A549 (cell line): ENCODE results near the gene HDAC6.

ENCODE experiments used
- POLR2A ChIP-seq: IDR thresholded peaks from 2 replicates; pipeline ENCODE4 v1.6.1; 2012; ENCODE audit warnings: mild to moderate bottlenecking, low read length
- RCOR1 ChIP-seq: fragments of 150-350 bp; IDR thresholded peaks from 2 replicates; pipeline ENCODE4 v1.6.1; 2014; ENCODE audit warnings: antibody characterized with exemption, low read length, low read depth
- TF ChIP-seq, protein P1 (sequence below): fragments of 450-650 bp; IDR thresholded peaks from 2 replicates; pipeline ENCODE4 v1.6.1; 2014; ENCODE audit warnings: antibody characterized with exemption

DNA sequence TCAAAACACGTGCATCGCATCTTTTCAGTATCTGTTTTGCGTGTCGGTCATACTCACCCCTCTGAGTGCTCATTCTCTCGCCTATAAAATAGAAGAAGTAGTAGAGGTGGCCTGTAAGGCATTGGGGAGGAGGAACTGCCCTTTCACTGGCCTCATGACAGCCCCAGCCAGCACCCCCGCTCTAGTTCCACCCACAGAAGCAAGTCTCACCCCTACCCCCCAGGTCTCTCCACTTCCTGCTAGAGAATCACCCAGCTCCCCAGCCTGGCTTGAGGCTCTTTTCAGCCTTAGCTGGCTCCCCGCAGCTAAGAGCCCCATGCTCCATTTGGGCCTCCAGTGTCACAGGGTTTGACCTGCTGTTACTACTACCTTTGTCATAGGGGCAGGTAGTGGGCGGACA lies 11.8 kb downstream of the HDAC6 start:
- no peak for TF ChIP-seq RCOR1
- TF ChIP-seq POLR2A, result no peak
- TF ChIP-seq, protein P1, sequence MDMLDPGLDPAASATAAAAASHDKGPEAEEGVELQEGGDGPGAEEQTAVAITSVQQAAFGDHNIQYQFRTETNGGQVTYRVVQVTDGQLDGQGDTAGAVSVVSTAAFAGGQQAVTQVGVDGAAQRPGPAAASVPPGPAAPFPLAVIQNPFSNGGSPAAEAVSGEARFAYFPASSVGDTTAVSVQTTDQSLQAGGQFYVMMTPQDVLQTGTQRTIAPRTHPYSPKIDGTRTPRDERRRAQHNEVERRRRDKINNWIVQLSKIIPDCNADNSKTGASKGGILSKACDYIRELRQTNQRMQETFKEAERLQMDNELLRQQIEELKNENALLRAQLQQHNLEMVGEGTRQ, result no peak
